ENCODE results near the gene ALK. TPM values are rescaled to one million over a fixed set of nuclear protein-coding genes. Genes with fewer than 3 reads are reported as not detected.
A peak's percentile ranks its signal among the peaks of the same experiment; 100 is the strongest.

Gene ALK
- total RNA-seq, 3 donors from 2014 or later, result 0.07 to 2.4 (median 0.09) TPM

GRCh38 chr2:29239209-29239960 is 682.0 kb downstream of the ALK start:
- no peaks in the 10 kb centered on the region for H3K9me3 ChIP-seq
- no peaks in the 10 kb centered on the region for H3K36me3 ChIP-seq (ENCODE audit: low read depth)
- ATAC-seq (no peak), DNase-seq (no peak)
- H3K4me3 ChIP-seq, result no peak overlapping the region
- intact Hi-C loops (cut with DNase I, micrococcal nuclease), result no loop called here
- TF ChIP-seq CTCF (IDR thresholded peaks at IDR 0.05), result no peak
- no peaks in the 10 kb centered on the region for H3K4me1 ChIP-seq (ENCODE audit: low read depth)

- no peaks in the 10 kb centered on the region for H3K36me3 ChIP-seq (ENCODE audit: low read depth)
- DNase-seq (peak in 1 of 3 donors; percentile 6), ATAC-seq (no peak)
- no peak for TF ChIP-seq CTCF (IDR thresholded peaks at IDR 0.05)
- no peak overlapping the region for H3K4me3 ChIP-seq
- no peaks in the 10 kb centered on the region for H3K4me1 ChIP-seq (ENCODE audit: low read depth)
- no peaks in the 10 kb centered on the region for H3K9me3 ChIP-seq
- intact Hi-C loops (cut with DNase I, micrococcal nuclease), result no loop called here
Measured at GRCh38 chr2:29238497-29238896, 682.9 kb downstream of the ALK start.

GRCh38 chr2:29236074-29236473 is 685.3 kb downstream of the ALK start:
- TF ChIP-seq CTCF (IDR thresholded peaks at IDR 0.05), result no peak
- Histone ChIP-seq H3K36me3 (ENCODE audit: low read depth) (no peaks in the 10 kb centered on the region), H3K4me1 (ENCODE audit: low read depth) (no peaks in the 10 kb centered on the region), H3K9me3 (no peaks in the 10 kb centered on the region), H3K4me3 (no peak overlapping the region)
- DNase-seq (no peak), ATAC-seq (no peak)
- intact Hi-C loops (cut with DNase I, micrococcal nuclease), result no loop called here

GRCh38 chr2:29235411-29235810 is 686.0 kb downstream of the ALK start:
- intact Hi-C loops (cut with DNase I, micrococcal nuclease), result no loop called here
- no peaks in the 10 kb centered on the region for H3K36me3 ChIP-seq (ENCODE audit: low read depth)
- no peak overlapping the region for H3K4me3 ChIP-seq
- DNase-seq, result no peak
- TF ChIP-seq CTCF (IDR thresholded peaks at IDR 0.05), result no peak
- H3K4me1 ChIP-seq (ENCODE audit: low read depth), result no peaks in the 10 kb centered on the region
- no peak for ATAC-seq
- no peaks in the 10 kb centered on the region for H3K9me3 ChIP-seq

GRCh38 chr2:29233428-29233827 is 688.0 kb downstream of the ALK start:
- Histone ChIP-seq H3K4me3 (no peak overlapping the region), H3K9me3 (no peaks in the 10 kb centered on the region), H3K36me3 (ENCODE audit: low read depth) (no peaks in the 10 kb centered on the region), H3K4me1 (ENCODE audit: low read depth) (no peaks in the 10 kb centered on the region)
- no peak for TF ChIP-seq CTCF (IDR thresholded peaks at IDR 0.05)
- intact Hi-C loops (cut with DNase I, micrococcal nuclease), result no loop called here
- no peak for ATAC-seq
- DNase-seq, result no peak

Measured in mucosa of descending colon (tissue), 3 donors.